Panc1 (cell line): ENCODE data around the gene DIAPH1. TPM values are rescaled to one million over a fixed set of nuclear protein-coding genes. Genes with fewer than 3 reads are reported as not detected.

Source experiments
- ATAC-seq: fragments of 200-7000 bp; cut with Tn5 transposase; 2 replicates; pipeline ENCODE4 v1.9.1; 2020; ENCODE audit warnings: mild to moderate bottlenecking, moderate library complexity
- BruUV-seq: library from RNA; stranded (reverse); fragments of 400-500 nt; replicated peaks from 2 replicates; lab custom pipeline; 2021; lab: Mats Ljungman, UMichigan
- CTCF ChIA-PET: fragments of 300-600 bp; sonication (Branson Sonifier 250); formaldehyde crosslinking; loops from one replicate; lab custom pipeline; 2022; ENCODE audit warnings: antibody characterized with exemption; lab: Charles Lee
- POLR2A ChIA-PET: fragments of 300-600 bp; sonication (Branson Sonifier 250); formaldehyde crosslinking; loops from one replicate; lab custom pipeline; 2022; ENCODE audit warnings: antibody characterized with exemption; lab: Charles Lee
- DNase-seq: peaks from one replicate; pipeline ENCODE4 v3.0.0-alpha.2; 2010; ENCODE audit warnings: low read depth, low spot score
- H3K27ac ChIP-seq: 2 replicates; pipeline ENCODE4 v1.5.1; 2011; ENCODE audit warnings: mild to moderate bottlenecking, low read length, inconsistent platforms
- H3K27me3 ChIP-seq: fragments of 200-500 bp; sonication (Bioruptor generic); 2 replicates; pipeline ENCODE4 v1.6.0; 2014; ENCODE audit warnings: low read length, inconsistent platforms; ENCODE audit not compliant: control insufficient read depth, insufficient read depth
- H3K36me3 ChIP-seq: fragments of 200-500 bp; sonication (Bioruptor generic); 2 replicates; pipeline ENCODE4 v1.5.1; 2014; ENCODE audit warnings: inconsistent platforms, mild to moderate bottlenecking, low read length, moderate library complexity; ENCODE audit not compliant: control insufficient read depth, insufficient read depth
- H3K4me1 ChIP-seq: 2 replicates; pipeline ENCODE4 v1.5.1; 2011; ENCODE audit warnings: inconsistent platforms, mild to moderate bottlenecking, low read length, moderate library complexity; ENCODE audit not compliant: control insufficient read depth, insufficient read depth
- H3K4me3 ChIP-seq, 2 experiments: 2 replicates each; pipeline ENCODE4 v1.5.1; 2011 to 2012; ENCODE audit warnings: low read depth in 2 of 2, low read length in 2 of 2, mild to moderate bottlenecking in 2 of 2, inconsistent platforms in 1 of 2, moderate library complexity in 1 of 2
- H3K9me3 ChIP-seq: fragments of 200-500 bp; sonication (Bioruptor generic); 2 replicates; pipeline ENCODE4 v1.5.1; 2014; ENCODE audit warnings: low read depth, mild to moderate bottlenecking, inconsistent platforms, low read length, moderate library complexity; ENCODE audit not compliant: control insufficient read depth, insufficient read depth
- CTCF ChIP-seq: fragments of 450-650 bp; IDR thresholded peaks from 2 replicates; pipeline ENCODE4 v1.5.1; 2017; ENCODE audit warnings: mild to moderate bottlenecking
- POLR2AphosphoS5 ChIP-seq: IDR thresholded peaks from 2 replicates; pipeline ENCODE4 v1.6.1; 2012; ENCODE audit warnings: mild to moderate bottlenecking, low read depth, low read length, moderate library complexity
- SIN3A ChIP-seq: IDR thresholded peaks from 2 replicates; pipeline ENCODE4 v1.6.1; 2012; ENCODE audit warnings: low read depth, mild to moderate bottlenecking, low read length, moderate library complexity, borderline replicate concordance; ENCODE audit not compliant: insufficient read depth
- TCF7L2 ChIP-seq: IDR thresholded peaks from 2 replicates; pipeline ENCODE4 v1.6.1; 2011; ENCODE audit warnings: mild to moderate bottlenecking, low read depth, low read length, inconsistent platforms
- in situ Hi-C: cut with HindIII; loops from 2 replicates; pipeline ENCODE4 v1.10.0; 2016; ENCODE audit warnings: low sequenced_read_pairs, low pct_unique_long_range_greater_than_20kb
- intact Hi-C: fragments of 100-400 bp; cut with micrococcal nuclease; formaldehyde crosslinking; loops from one replicate; pipeline ENCODE4 v1.10.0; 2022; ENCODE audit not compliant: unreplicated experiment
- total RNA-seq: library from RNA; stranded (reverse); gene quantifications from one replicate; pipeline ENCODE4 v1.2.1, GENCODE V29; 2021; ENCODE audit not compliant: unreplicated experiment
- TF ChIP-seq, protein P1 (sequence below), 2 experiments: IDR thresholded peaks; 2 replicates each; pipeline ENCODE4 v1.6.1; 2011 to 2012; ENCODE audit warnings: low read depth in 2 of 2, control low read depth in 1 of 2, low read length in 1 of 2, mild to moderate bottlenecking in 1 of 2, moderate library complexity in 1 of 2; ENCODE audit not compliant: insufficient read depth in 1 of 2

Gene DIAPH1
- total RNA-seq, 1 experiment from 2014 or later: 155 TPM

DNA sequence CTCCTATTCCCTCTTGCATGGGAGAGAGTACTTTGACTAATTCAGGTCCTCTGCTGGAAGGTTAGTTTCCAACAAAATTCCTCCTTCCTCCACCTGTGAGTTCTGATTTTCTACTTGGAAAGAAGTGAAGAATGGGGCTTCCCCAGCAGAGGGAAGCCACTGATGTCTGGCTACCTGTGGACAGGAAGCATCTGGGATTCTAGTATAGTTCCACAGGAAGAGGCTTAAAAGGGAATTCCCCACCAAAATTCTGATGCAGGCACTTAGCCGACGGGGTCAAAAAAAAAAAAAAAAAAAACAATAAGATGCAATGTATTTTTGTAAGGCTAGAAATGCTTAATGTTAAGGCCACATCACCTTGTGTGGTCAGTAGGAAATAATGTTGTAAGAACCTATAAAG, 96.5 kb downstream of the DIAPH1 start:
- Histone ChIP-seq H3K36me3 (peaks cover 5% of the 10 kb centered on the region), H3K4me3 (no peak overlapping the region), H3K27me3 (no peaks in the 10 kb centered on the region), H3K27ac (peak overlapping the region; percentile 86), H3K4me1 (peaks cover 37% of the 10 kb centered on the region), H3K9me3 (no peaks in the 10 kb centered on the region; the same call in 1 of the 2 replicates)
- ChIA-PET CTCF (interaction anchor here (1.5 kb wide), 1 partner anchor 105 kb away, joined by 17 read pairs; the partner anchor contains the start of gene PCDHGB7), POLR2A (no interaction called here)
- intact Hi-C loops (loop anchor here (10.0 kb wide), 1 partner anchor 168 kb away; the partner anchor contains the start of genes PCDHGA4, PCDHGB1 and PCDHGB2), in situ Hi-C loops (no loop called here)
- TF ChIP-seq TCF7L2 (no peak), POLR2AphosphoS5 (no peak), CTCF (no peak), SIN3A (no peak)
- TF ChIP-seq, protein P1, sequence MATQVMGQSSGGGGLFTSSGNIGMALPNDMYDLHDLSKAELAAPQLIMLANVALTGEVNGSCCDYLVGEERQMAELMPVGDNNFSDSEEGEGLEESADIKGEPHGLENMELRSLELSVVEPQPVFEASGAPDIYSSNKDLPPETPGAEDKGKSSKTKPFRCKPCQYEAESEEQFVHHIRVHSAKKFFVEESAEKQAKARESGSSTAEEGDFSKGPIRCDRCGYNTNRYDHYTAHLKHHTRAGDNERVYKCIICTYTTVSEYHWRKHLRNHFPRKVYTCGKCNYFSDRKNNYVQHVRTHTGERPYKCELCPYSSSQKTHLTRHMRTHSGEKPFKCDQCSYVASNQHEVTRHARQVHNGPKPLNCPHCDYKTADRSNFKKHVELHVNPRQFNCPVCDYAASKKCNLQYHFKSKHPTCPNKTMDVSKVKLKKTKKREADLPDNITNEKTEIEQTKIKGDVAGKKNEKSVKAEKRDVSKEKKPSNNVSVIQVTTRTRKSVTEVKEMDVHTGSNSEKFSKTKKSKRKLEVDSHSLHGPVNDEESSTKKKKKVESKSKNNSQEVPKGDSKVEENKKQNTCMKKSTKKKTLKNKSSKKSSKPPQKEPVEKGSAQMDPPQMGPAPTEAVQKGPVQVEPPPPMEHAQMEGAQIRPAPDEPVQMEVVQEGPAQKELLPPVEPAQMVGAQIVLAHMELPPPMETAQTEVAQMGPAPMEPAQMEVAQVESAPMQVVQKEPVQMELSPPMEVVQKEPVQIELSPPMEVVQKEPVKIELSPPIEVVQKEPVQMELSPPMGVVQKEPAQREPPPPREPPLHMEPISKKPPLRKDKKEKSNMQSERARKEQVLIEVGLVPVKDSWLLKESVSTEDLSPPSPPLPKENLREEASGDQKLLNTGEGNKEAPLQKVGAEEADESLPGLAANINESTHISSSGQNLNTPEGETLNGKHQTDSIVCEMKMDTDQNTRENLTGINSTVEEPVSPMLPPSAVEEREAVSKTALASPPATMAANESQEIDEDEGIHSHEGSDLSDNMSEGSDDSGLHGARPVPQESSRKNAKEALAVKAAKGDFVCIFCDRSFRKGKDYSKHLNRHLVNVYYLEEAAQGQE (IDR thresholded peaks at IDR 0.05; ENCODE audit: insufficient read depth in 1 of 2, low read depth in 2 of 2, low read length in 1 of 2): no peak
- no peak for ATAC-seq
- BruUV-seq: no TSS peak
- no peak for DNase-seq

- H3K27me3 ChIP-seq: no peaks in the 10 kb centered on the region
- ATAC-seq (peak; percentile 89), DNase-seq (peak; percentile 97)
- no peaks in the 10 kb centered on the region; the same call in 1 of the 2 replicates for H3K9me3 ChIP-seq
- POLR2A ChIA-PET: no interaction called here
- H3K27ac ChIP-seq: peak overlapping the region; percentile 86
- intact Hi-C loops: loop anchor here (10.0 kb wide), 1 partner anchor 167 kb away; the partner anchor contains the start of genes PCDHGA4, PCDHGB1 and PCDHGB2
- CTCF ChIA-PET: interaction anchor here (1.0 to 1.5 kb wide), 2 partner anchors 8 to 104 kb away, joined by 3 to 17 read pairs; partner anchors contain the start of gene PCDHGB7
- BruUV-seq: no TSS peak
- peaks cover 5% of the 10 kb centered on the region for H3K36me3 ChIP-seq
- no peak overlapping the region for H3K4me3 ChIP-seq
- H3K4me1 ChIP-seq: peaks cover 38% of the 10 kb centered on the region
- TF ChIP-seq CTCF (no peak), SIN3A (no peak), POLR2AphosphoS5 (peak; percentile 84)
- TF ChIP-seq, protein P1 (IDR thresholded peaks at IDR 0.05; ENCODE audit: insufficient read depth in 1 of 2, low read depth in 2 of 2, low read length in 1 of 2): 0 out of 4 replicates have a peak, but pooled peaks of 1 of the 2 experiments have one; percentile 20
- in situ Hi-C loops: no loop called here
Measured at GRCh38 chr5:141521244-141521781, 97.5 kb downstream of the DIAPH1 start.
